NCI-H774 (cell line): ENCODE data around the gene CD6.
"Not testable (repeated sequence)": the region's sequence is repeated elsewhere in the genome, so short reads cannot be mapped to it uniquely, and the experiment has no call there.

ENCODE experiments used
- DNase-seq: peaks from one replicate; lab custom pipeline; 2025; lab: John Stamatoyannopoulos, UW

The CD6 gene

GRCh38 chr11:61055776-61056175 is 84.3 kb downstream of the CD6 start:
- DNase-seq = no peak

DNA sequence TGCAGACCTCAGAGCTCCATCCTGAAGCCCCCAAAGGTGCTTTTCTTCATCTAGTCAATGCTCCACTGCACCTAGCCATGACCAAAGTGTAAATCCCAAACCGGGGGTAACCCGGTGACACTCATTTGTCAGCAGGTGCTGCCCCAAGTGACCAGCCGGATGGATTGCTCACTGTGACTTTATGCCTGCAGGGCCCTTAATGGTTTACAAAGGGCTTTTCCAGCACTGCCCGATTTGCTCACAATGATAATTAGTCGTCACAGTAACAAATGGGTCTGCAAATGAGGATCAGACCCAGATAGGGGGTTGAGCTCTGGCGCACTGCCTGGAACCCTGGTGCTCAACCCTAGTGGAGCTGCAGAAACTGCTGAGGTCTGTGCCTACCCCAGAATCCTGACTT is 85.1 kb downstream of the CD6 start:
- DNase-seq = peak; percentile 23

DNA sequence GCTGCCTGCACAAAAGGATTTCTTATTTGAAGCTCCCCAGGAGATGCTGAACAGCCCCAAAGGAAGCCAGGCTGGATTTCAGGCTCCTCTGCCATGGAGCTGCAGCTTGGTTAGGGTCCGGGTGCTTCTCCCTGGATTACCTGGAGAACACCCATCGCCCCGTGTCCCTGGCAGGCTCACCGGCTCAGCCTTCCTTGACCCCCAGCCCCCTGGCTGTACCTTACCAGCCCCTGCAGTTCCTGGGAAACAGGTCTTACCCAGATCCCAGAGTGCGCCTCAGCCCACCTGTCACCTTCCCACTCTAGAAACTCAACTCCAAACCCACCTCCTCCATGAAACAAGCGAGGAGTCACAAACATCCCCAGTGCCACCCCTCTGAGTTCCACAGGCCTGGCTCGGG is 85.5 kb downstream of the CD6 start:
- DNase-seq = no peak

DNA sequence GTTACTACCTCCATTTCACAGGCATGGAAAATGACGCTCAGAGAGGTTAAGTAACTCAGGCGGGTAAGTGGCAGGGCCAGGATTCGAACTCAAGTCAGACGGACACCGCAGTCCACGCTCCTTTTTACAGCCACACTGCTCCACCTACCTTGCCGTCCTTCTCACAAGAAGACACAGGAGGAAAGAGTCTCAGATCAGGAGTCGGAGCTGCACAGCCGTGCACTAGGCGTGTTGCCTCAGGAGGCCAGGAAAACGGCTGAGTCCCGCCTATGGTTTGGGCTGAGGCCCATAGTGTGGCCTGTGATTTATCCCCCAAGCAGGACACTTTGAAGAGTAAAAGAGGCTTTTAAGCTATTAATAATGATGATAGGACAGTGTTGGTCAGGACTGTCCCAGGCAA is 86.1 kb downstream of the CD6 start:
- no peak for DNase-seq

DNA sequence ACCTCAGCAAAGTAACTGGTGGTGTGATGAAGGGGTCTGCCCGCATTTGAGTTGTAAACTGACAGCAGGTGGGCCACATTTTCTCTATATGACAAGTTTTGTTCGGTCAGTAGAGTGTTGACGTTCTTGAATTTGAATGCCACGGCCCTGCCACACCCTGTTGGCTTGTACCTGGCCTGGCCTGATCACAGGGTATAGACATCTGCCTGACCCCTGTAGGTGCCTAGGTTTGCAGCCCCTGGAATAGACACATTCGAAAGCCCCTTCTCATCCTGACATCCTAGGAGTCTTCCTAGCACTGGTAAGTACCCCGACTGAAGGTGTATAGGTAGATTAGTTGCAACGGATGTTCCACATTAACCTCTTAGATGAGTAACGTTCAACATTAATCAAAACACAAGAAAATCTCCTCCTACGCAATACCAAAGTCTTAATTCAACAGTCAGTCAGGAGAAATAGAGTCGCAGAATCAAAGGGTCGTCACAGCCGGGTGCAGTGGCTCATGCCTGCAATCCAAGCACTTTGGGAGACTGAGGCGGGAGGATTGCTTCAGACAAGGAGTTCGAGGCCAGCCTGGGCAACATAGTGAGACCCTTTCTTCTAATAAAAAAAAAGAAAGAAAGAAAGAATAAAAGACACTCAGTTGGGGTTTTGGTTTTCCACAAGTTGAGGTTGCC is 87.2 kb downstream of the CD6 start:
- no peak for DNase-seq

DNA sequence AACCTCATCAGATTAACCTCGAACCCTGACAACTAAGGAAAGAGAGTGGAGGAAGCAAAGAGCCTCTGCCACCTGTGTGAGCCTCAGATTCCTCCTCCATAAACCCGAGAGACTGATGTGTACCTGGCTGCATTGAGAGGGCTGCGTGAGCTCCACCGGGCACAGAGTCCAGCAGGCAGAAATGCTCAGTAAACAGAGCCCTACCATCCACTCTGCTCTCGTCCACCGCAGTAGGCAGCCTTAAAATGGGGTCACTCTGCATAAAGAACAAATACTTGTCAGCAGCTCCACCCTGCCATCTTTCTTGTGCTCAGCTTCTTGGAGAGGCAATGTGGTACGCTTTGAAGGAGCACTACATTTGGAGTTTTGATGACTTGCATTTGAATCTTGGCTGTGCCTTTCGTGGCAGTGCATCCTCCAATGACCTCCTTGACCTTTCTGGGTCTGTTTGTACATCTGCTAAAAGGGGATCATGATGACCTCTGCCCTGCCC is 87.8 kb downstream of the CD6 start:
- no peak for DNase-seq

DNA sequence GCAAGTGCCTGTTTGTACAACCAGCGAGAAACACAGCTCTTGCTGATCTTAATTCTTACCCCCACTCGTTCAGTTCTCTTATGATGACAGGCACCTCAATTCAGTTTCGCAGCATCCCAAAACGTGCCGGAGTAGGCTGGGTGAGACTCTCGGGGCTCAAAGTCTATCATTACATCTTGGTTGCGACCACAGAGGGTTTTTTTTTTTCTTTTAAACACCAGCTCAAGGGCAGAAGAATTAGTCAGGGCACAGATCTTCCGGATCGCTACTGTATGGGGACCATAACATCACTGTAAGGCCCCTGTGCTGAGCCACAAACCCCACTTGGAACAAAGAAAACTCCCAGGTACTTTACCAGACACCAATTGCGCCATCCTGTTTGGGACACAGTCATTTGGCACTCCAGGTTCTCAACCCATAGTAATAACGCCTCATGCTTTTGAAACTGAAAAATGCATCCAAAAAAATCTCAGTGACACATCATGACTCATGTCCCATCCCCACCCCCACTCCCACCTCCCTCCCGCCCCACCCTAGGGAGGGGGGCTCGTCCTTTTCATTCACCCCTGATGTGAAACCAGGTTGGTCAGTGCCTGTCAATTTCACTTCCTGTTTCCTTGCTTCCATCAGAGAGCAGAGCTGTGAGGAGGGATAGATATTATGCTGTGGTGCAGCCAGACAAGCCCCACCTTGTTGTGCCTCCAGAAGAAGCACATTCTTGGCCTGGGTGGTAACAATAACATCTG is 89.8 kb downstream of the CD6 start:
- DNase-seq = no peak

DNA sequence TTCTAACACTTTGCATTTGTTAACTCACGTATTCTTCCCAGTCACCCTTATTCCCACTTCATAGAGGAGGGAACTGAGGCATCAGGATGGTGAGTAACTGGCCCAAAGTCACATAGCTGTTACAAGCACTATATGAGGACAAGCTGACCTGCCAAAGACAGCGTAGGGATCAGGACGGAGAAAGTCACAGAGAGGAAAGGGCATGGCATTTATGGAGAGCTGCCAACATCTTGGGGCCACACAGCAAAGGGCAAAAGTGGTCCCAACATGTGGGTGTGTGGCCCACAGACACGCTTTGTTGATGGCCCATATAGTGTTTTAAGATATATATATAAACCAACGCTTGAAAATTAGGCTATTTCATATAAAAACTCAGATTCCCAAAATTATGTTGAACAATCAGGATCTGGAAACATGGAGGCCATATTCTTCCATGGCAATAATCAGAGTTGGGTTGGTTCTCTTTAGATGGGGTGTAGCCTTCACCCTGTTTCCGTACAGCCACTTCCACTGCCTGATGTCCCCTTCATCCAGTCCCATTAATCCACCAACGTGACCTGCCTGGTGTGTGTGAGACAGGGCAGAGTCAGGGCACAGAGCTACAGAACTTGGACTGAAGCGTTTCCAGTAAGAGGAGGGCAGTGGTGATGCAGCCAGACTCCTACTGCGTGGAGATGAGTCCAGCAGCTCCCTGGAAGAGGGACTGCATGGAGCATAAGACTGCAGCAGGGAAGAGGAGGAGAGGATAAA is 90.9 kb downstream of the CD6 start:
- no peak for DNase-seq

DNA sequence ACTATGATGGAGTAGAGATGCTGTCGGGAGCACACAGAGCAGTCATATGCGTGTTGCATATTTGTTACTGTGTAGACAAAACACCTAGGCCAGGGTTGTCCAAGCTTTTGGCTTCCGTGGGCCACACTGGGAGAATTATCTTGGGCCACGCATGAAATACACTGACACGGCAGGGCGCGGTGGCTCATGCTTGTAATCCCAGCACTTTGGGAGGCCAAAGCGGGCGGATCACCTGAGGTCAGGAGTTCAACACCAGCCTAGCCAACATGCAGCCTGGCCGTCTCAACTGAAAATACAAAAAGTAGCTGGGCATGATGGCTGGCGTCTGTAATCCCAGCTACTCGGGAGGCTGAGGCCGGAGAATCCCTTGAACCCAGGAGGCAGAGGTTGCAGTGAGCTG is 93.8 kb downstream of the CD6 start:
- DNase-seq = not testable (repeated sequence)

DNA sequence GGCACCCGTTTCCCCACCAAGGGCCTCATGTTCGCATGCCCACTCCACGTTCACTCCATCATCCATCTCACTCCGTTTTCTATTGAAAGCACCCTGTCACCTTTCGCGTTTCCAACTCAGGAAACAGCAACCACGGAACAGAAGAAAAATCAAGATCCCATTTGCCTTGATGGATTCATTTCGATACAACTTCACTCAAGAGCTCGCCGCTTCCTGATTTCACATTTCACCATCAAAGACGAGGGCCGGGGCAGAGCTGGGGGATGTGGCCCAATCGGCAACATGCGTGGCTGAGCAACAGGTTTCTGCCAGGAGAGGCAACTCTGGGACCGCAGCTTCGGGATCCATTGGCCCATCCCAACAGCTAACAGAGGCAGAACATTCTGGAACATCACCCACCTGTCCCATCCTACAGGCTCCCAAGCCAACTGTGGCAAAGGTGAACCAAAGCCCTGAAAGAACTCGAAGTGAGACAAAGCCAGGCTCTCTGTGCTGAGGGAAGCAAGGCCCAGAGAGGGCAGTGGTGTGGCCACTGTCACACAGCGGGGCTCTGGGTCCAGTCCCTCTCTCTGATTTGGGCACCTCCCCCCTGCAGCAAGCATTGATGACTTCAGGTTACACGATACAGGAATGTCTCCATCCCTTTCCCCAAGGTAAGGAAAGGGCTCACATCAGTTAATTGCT is 94.6 kb downstream of the CD6 start:
- DNase-seq = no peak

- DNase-seq = no peak
These were observed 95.2 kb downstream of the CD6 start for GRCh38 chr11:61066645-61067044.

- DNase-seq = no peak
These were observed 96.4 kb downstream of the CD6 start for GRCh38 chr11:61067782-61068446.

GRCh38 chr11:61068581-61068980 is 97.1 kb downstream of the CD6 start:
- DNase-seq = no peak

DNA sequence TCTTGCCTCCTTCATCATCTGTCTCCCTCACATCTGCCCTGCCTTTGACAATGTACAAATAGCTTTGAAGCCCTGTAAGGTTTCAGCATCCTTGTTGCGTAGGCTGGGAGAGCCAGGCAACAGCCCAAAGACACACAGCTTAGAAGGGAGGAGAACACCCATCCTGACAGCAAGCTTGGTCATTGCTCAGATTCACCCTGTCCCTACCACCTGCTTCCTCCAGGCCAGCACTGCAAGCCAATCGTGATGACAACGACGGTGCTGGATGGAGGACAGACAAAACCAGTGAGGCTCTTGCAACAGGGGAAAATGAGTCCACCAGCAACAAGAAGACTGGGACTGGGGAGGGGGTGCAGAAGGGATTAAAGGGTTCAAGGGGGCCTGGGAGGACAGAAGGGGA is 97.9 kb downstream of the CD6 start:
- no peak for DNase-seq
